ENCODE measurements around the gene FCRL6.

GRCh38 chr1:159755451-159756007 lies 46.6 kb upstream of the FCRL6 start:
- TF ChIP-seq POLR2AphosphoS5 (IDR thresholded peaks at IDR 0.05) (no peak), CTCF (IDR thresholded peaks at IDR 0.05) (no peak), POLR2A (IDR thresholded peaks at IDR 0.05) (no peak)
